Omental fat pad (tissue), 4 donors: ENCODE measurements around the gene CYB561. TPM values are rescaled to one million over a fixed set of nuclear protein-coding genes. Genes with fewer than 3 reads are reported as not detected.

Source experiments
- ATAC-seq: fragments of 150-250 bp; one replicate; pipeline ENCODE4 v1.9.1; 2016; ENCODE audit warnings: mild to moderate bottlenecking, moderate library complexity; ENCODE audit not compliant: low FRiP score
- DNase-seq: peaks from one replicate; pipeline ENCODE4 v3.0.0-alpha.2; 2019; ENCODE audit warnings: low spot score
- total RNA-seq, 4 donors: library from RNA; depleted of rRNA; stranded (reverse); fragments of >200 nt; gene quantifications; one replicate each; pipeline ENCODE4 v1.1.0, GENCODE V29; 2016
- TF ChIP-seq, protein P1 (sequence below), 3 donors: fragments of 450-650 bp; IDR thresholded peaks; one replicate each; pipeline ENCODE4 v1.5.1; 2016 to 2017; ENCODE audit warnings: antibody characterized with exemption in 3 of 3, mild to moderate bottlenecking in 3 of 3, moderate library complexity in 2 of 3

Gene CYB561
- total RNA-seq, 4 donors from 2014 or later, result 19.9 to 22.3 (median 20.5) TPM

DNA sequence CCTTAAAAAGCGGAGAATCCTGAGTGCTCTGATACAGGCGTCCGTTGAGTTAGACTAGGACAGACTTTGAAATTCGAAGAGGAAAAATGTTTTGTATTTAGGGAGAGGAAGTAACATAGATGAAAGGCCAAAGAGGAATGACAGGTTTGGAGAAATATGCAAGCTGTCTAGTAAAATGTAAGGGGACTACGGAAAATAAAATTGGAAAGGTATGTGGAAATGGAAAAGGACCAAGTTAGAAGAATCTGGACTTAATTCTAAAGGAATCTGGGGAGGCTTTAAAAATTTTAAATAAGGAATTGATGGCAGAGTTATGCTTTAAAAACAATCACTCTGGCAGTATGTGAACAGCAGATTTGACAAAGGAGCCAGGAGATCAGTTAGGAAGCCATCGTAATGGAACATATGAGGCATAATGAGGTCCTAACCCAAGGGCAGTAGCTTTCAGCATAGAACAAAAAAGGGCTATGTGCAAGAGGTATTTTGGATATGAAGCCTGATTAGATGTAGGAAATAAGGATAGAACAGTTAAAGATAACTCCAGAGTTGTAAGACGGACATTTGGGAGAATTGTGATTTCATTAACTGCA is 38.3 kb downstream of the CYB561 start:
- ATAC-seq, result no peak
- no peak for DNase-seq

DNA sequence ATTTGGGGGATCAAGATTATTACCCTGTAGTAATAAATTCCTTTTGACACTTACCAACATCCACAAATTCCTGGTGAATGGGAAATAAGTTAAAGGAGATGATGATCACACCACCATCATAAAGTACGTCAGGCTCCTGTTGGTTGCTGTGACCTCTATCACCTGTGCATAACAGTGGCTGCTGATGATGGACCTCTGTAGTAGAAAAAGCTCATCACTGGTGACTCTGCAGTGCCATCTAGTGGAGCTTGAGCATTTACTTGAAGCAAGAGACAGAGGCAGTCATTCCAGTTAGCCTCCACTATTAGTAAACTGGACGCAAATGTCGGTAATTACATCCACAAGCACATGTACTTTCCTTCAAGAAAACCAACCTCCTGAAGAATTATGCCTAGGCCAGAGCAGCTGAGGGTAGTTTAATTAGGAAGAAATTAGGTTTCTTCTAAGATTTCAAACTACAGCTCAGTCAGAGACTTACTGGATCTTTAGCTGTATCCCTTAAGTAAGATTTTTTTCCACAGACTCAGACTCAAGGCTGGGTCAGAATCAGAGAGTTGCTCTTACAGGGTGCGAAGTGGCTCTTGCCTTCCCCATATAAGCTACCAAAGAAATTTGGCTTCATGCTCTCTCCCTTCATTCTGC is 39.3 kb downstream of the CYB561 start:
- ATAC-seq (peak; percentile 70), DNase-seq (peak; percentile 44)
- TF ChIP-seq, protein P1, sequence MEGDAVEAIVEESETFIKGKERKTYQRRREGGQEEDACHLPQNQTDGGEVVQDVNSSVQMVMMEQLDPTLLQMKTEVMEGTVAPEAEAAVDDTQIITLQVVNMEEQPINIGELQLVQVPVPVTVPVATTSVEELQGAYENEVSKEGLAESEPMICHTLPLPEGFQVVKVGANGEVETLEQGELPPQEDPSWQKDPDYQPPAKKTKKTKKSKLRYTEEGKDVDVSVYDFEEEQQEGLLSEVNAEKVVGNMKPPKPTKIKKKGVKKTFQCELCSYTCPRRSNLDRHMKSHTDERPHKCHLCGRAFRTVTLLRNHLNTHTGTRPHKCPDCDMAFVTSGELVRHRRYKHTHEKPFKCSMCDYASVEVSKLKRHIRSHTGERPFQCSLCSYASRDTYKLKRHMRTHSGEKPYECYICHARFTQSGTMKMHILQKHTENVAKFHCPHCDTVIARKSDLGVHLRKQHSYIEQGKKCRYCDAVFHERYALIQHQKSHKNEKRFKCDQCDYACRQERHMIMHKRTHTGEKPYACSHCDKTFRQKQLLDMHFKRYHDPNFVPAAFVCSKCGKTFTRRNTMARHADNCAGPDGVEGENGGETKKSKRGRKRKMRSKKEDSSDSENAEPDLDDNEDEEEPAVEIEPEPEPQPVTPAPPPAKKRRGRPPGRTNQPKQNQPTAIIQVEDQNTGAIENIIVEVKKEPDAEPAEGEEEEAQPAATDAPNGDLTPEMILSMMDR (IDR thresholded peaks at IDR 0.05), result peak in 1 of 3 donors; percentile 43

More for the DNA sequence above, 38.3 kb downstream of the CYB561 start:
- TF ChIP-seq, protein P1 (IDR thresholded peaks at IDR 0.05), result no peak

DNA sequence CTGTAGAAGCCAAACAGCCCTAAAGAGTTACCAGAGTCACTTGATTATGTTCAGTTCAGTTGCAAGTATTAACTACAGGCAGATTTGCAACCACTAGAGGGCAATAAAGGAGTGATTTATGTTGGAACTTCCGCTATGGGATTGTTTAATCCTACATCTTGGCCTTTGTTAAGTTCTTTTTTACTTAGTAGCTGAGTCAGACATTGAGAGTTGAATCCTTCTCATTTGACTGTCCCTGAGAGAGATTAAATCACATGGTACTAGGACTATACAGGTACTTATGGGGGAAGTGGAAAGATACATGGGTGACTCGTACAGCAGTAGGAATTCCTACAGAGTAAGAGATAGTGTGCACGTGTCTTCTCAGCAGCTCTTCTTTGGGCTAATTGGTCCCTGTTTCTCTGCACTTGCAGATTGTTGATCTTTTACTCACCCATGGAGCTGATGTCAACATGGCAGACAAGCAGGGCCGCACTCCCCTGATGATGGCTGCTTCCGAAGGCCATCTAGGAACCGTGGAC is 40.3 kb downstream of the CYB561 start:
- ATAC-seq (peak; percentile 66), DNase-seq (no peak)
- TF ChIP-seq, protein P1 (IDR thresholded peaks at IDR 0.05), result peak in 1 of 3 donors; percentile 29

DNA sequence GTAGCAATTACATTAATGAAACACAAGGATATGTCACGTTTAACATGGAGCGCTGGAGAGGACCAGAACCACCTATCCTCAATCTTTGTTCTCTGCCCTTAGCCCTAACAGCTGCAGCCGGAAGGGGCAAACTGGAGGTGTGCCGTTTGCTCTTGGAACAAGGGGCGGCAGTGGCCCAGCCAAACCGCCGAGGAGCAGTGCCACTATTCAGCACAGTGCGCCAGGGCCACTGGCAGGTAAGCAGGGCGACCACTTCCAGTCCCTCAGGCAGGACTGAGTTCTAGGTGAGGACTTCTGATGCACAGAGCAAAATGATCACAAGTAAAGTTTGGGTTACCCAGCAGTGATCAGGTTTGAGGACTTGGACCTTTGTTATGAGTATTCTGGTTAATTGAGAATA is 41.1 kb downstream of the CYB561 start:
- DNase-seq (no peak), ATAC-seq (no peak)
- TF ChIP-seq, protein P1 (IDR thresholded peaks at IDR 0.05), result no peak

DNA sequence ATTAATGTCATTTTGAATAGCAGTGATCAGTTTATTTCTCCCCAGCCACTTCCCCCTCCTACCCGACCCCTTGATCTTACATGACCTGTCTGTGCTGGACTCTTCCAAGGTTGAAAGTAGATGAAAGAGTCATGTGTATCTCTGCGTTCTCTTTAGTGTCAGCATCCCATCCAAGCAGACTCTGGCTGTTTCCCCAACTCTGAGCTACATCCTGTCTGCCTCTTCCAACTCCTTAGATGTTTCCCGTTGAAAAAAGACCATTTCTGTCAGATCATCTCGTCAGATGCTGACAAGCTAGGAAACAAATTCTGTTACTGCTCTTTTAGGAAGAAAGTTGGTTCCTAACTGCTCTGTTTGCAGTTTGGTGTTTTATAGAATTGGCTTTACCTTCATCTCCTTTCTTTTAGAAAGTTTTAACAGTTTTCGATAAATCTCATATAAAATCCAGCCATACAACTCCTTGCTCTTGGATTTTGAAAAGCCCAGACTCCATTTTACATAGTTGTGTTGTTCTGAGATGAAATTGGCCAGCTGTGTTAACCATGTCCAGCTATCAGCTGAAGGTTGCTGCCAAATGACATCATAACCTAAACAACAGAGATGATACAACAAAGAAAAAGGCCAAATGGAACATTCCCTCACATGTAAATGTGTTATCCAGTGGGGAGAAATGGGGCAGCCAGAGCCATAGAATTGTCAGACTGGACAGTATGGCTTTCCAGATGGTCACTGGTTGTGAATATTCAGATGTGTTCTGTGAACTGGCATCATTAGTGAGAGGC is 43.5 kb downstream of the CYB561 start:
- no peak for DNase-seq
- TF ChIP-seq, protein P1 (IDR thresholded peaks at IDR 0.05), result no peak
- ATAC-seq, result no peak

DNA sequence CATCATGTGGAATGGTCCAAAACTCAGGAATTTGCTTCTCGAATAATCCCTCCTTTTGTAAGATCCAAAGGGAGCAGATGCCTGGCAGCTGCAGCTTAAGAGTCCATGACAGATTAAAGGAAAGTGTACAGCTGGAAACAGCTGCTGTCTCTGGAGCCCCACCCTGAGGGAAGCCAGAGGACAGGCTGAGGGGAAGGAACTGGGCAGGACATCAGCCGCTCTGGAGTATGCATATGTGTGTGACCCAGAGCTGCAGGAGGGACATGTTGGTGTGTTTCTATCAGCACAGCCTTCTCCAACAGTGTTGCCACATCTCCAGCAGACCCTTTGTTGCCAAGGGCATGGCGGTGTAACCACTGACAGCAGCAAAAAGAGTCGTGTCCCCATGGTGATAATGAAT is 46.2 kb downstream of the CYB561 start:
- TF ChIP-seq, protein P1 (IDR thresholded peaks at IDR 0.05), result no peak
- no peak for DNase-seq
- no peak for ATAC-seq
